Adrenal gland (tissue), 12 donors: ENCODE results near the gene GNS. TPM values are rescaled to one million over a fixed set of nuclear protein-coding genes. Genes with fewer than 3 reads are reported as not detected.

Source experiments
- DNase-seq, 7 donors: peaks; one replicate each; pipeline ENCODE4 v3.0.0-alpha.2; 2019 to 2020
- H3K27ac ChIP-seq, 5 donors: fragments of 200-600 bp; sonication (generic) in 4 of 5; 1 replicate in 3 of 5; 2 replicates in 2 of 5; pipeline versions ENCODE4 v1.5.1 to v1.8.0; 2016 to 2020; ENCODE audit warnings: mild to moderate bottlenecking in 1 of 5
- H3K27me3 ChIP-seq: fragments of 200-600 bp; 2 replicates; pipeline ENCODE4 v1.8.0; 2021
- H3K36me3 ChIP-seq, 2 donors: fragments of 200-600 bp; replicated peaks in 1 of 2; 1 replicate in 1 of 2; 2 replicates in 1 of 2; pipeline versions ENCODE4 v1.5.1 to v1.8.0; 2018 to 2022
- H3K4me1 ChIP-seq, 2 donors: fragments of 200-600 bp; replicated peaks in 1 of 2; 1 replicate in 1 of 2; 2 replicates in 1 of 2; pipeline versions ENCODE4 v1.5.1 to v1.8.0; 2018 to 2021
- H3K4me3 ChIP-seq, 4 donors: fragments of 200-600 bp; sonication (generic) in 3 of 4; one replicate each; pipeline ENCODE4 v1.5.1; 2016 to 2018
- H3K9me3 ChIP-seq, 3 donors: fragments of 200-600 bp; sonication (generic) in 1 of 3; replicated peaks in 1 of 3; 1 replicate in 2 of 3; 2 replicates in 1 of 3; pipeline versions ENCODE4 v1.5.1 to v1.8.0; 2016 to 2021
- POLR2A ChIP-seq, 2 donors: fragments of 450-650 bp; IDR thresholded peaks; one replicate each; pipeline ENCODE4 v1.6.1; 2017; ENCODE audit warnings: antibody characterized with exemption in 2 of 2, mild to moderate bottlenecking in 2 of 2, moderate library complexity in 1 of 2
- WGBS, 4 donors: extraction: QIAGEN DNeasy Blood & Tissue Kit in 2 of 4; methylation state at CpG; one replicate each; pipeline versions ENCODE4 v1.1.5 to v1.1.7; 2013 to 2017; 5-methylcytosine and 5-hydroxymethylcytosine counted together
- intact Hi-C, 2 donors: fragments of 100-400 bp; cut with DNase I; formaldehyde crosslinking; loops; one replicate each; pipeline versions ENCODE4 v1.14.1 to v1.15.0; 2022 to 2023
- polyA plus RNA-seq, 3 donors: library from polyadenylated mRNA; stranded (reverse); fragments of 200-250 nt in 2 of 3; fragments of 350-450 nt in 1 of 3; fragmentation: Illumina TruSeq in 1 of 3; extraction: RNeasy Lipid Tissue Mini Kit (QIAGEN cat#74804) in 1 of 3; gene quantifications; one replicate each; pipeline ENCODE4 v1.2.3, GENCODE V29; 2013 to 2014
- total RNA-seq, 9 donors: library from RNA; depleted of rRNA in 4 of 9; stranded (reverse); fragments of >200 nt in 4 of 9; fragments of 120-200 nt in 1 of 9; fragmentation: NEBNext Ultra II Directional in 1 of 9; extraction: Animal tissue kit (Norgen Biotek cat#: 25700) in 1 of 9; gene quantifications; one replicate each; pipeline versions ENCODE4 v1.1.0 to v1.2.4, GENCODE V29; 2013 to 2023
- TF ChIP-seq, protein P1 (sequence below), 6 experiments: fragments of 450-650 bp in 4 of 6; fragments of 200-600 bp in 2 of 6; sonication (generic) in 1 of 6; IDR thresholded peaks; 1 replicate in 5 of 6; 2 replicates in 1 of 6; pipeline versions ENCODE4 v1.5.1 to v1.8.0; 2016 to 2021; ENCODE audit warnings: antibody characterized with exemption in 6 of 6, mild to moderate bottlenecking in 2 of 6, moderate library complexity in 1 of 6
- donor health status: healthy with polysubstance abuse.
- donor health status: Bipolar disorder and iron deficiency.
- donor health status: DM: yes; HTN: yes; CAD: no.
- donor health status: DM: no; HTN: no; CAD: no.
- donor health status: DM: no; HTN: no; CAD: no.
- donor health status: DM: yes; HTN: yes; CAD: no.

GNS gene
- total and polyA plus RNA-seq, 12 donors, result 44.3 to 647 (median 567) TPM

DNA sequence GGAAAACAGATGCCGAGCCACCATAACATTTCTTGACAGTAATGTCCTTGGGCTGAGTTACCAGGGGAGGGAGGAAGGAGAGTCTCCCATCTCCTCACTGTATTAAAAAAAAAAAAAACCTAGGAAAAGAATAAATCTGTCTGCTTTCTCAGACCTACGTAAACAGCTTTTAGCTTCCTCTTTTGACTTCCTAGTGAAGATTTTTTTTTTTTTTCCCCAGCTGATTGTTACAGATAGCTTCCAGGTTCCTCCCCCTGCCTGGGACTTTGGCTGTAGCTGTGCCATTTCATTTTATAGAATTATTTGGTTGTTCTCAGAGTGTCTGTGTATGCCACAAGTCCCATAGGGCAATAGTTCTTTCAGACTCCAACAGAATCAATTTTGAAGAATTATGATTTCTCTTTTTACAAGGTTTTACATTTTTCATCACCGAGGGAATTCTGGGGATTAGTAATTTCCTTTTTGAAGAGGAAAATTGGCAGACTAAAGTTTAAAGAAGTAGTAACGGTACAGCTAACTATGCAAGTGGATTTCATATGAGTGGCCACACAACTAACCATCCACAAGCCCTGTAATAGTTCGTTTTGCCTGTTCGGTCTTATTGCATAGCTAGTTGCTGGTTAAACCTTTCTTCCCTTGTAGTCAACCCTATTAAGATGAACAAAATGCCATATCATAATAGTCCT, 23.1 kb upstream of the GNS start:
- Histone ChIP-seq H3K27me3 (no peaks in the 10 kb centered on the region), H3K9me3 (no peaks in the 10 kb centered on the region), H3K4me3 (peak overlapping the region in 1 of 4 donors; percentile 87), H3K36me3 (no peaks in the 10 kb centered on the region), H3K4me1 (peaks cover 12 to 14% of the 10 kb centered on the region in 2 donors), H3K27ac (peak overlapping the region in 2 of 5 donors; percentile 27 to 34)
- DNase-seq, result peak in 1 of 7 donors; percentile 13
- WGBS, 4 donors, result 40 to 50% (median 42%) methylated on average over 6 of the region's 6 CpGs
- TF ChIP-seq, protein P1, sequence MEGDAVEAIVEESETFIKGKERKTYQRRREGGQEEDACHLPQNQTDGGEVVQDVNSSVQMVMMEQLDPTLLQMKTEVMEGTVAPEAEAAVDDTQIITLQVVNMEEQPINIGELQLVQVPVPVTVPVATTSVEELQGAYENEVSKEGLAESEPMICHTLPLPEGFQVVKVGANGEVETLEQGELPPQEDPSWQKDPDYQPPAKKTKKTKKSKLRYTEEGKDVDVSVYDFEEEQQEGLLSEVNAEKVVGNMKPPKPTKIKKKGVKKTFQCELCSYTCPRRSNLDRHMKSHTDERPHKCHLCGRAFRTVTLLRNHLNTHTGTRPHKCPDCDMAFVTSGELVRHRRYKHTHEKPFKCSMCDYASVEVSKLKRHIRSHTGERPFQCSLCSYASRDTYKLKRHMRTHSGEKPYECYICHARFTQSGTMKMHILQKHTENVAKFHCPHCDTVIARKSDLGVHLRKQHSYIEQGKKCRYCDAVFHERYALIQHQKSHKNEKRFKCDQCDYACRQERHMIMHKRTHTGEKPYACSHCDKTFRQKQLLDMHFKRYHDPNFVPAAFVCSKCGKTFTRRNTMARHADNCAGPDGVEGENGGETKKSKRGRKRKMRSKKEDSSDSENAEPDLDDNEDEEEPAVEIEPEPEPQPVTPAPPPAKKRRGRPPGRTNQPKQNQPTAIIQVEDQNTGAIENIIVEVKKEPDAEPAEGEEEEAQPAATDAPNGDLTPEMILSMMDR (IDR thresholded peaks at IDR 0.05), result no peak
- no peak for TF ChIP-seq POLR2A (IDR thresholded peaks at IDR 0.05)
- intact Hi-C loops, result no loop called here

DNA sequence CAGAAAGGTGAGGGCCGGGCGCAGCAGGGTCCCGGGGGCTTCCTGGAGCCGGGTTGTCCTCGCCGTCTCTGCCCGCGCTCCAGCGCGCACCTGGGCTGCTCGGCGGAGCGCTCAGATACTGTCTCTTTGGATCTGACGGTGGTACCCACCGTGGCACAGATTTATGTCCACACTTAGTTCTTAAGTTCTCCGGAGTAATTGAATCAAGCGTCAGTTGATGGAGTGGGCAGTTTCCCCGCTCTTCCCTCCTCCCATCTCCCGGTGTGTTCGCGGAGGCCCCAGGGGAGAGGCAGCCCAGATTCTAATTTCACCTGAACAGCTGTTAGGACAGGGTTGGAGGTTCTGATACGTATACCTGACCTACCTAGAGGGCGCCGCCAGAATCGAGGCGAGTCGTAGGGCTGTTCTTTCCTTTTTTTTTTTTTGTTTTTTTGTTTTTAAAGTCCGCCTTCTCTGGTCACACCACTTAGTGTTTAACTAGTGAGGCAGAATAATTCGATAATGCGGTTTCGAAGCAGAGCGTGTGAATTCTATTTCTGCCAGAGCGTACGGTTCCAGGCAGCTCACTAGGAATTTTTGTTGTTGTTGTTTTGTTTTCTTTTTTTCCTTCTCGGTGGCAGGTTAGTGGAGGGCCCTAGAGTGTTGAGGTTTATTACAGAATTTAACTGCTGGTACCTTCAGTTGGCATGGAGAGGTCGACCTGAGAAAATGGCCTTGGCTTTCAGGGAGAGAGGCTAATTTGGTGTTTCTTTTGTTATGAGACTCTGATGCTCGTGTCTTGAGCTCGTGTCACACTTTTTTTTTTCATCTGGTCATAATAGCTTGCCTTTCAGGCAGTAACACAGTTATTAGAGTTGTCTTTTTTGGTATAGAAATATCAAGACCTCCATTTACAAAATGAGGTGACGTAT, 22.3 kb upstream of the GNS start:
- intact Hi-C loops, result no loop called here
- Histone ChIP-seq H3K4me3 (peak overlapping the region; percentile 15 to 87 (median 34)), H3K27me3 (no peaks in the 10 kb centered on the region), H3K27ac (peak overlapping the region in 2 of 5 donors; percentile 34 to 76), H3K36me3 (no peaks in the 10 kb centered on the region), H3K9me3 (no peaks in the 10 kb centered on the region), H3K4me1 (peaks cover 12 to 14% of the 10 kb centered on the region in 2 donors)
- TF ChIP-seq, protein P1 (IDR thresholded peaks at IDR 0.05), result no peak
- no peak for TF ChIP-seq POLR2A (IDR thresholded peaks at IDR 0.05)
- WGBS, 4 donors, result 4 to 11% (median 5%) methylated on average over 24 to 39 of the region's 39 CpGs
- peak in 2 of 7 donors; percentile 5 to 16 for DNase-seq

DNA sequence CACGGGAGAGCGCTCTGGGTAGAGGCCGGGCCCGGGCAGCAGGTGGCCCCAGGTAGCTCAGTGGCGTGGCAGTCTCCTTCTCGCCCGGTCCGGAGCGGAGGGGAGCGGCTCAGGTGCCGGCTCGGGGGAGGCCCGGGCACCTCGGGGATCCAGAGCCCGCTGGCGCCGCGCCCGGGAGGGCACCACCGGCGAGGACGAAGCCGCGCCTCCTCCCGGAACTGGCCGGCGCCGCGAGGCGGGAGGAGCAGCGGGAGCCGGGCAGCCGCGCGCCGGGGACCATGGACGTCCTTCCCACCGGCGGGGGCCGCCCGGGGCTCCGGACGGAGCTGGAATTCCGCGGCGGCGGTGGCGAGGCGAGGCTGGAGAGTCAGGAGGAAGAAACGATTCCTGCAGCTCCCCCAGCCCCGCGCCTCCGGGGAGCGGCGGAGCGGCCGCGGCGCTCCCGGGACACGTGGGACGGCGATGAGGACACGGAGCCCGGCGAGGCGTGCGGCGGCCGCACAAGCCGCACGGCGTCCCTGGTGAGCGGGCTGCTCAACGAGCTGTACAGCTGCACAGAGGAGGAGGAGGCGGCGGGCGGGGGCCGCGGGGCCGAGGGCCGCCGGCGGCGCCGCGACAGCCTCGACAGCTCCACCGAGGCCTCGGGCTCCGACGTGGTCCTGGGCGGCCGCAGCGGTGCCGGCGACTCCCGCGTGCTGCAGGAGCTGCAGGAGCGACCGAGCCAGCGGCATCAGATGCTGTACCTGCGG, 21.5 kb upstream of the GNS start:
- H3K27me3 ChIP-seq, result no peaks in the 10 kb centered on the region
- DNase-seq, result peak; percentile 50 to 69 (median 58)
- intact Hi-C loops, result no loop called here
- peak overlapping the region in 3 of 5 donors; percentile 41 to 76 (median 45) for H3K27ac ChIP-seq
- no peaks in the 10 kb centered on the region for H3K9me3 ChIP-seq
- WGBS, 4 donors, result 0 to 1% (median 0%) methylated on average over 3 to 103 of the region's 103 CpGs
- no peak for TF ChIP-seq POLR2A (IDR thresholded peaks at IDR 0.05)
- TF ChIP-seq, protein P1 (IDR thresholded peaks at IDR 0.05), result peak in 1 of 6 experiments; percentile 2
- peaks cover 12 to 14% of the 10 kb centered on the region in 2 donors for H3K4me1 ChIP-seq
- peak overlapping the region; percentile 15 to 87 (median 34) for H3K4me3 ChIP-seq
- no peaks in the 10 kb centered on the region for H3K36me3 ChIP-seq
